ENCODE measurements around the gene EXOC3. TPM values are rescaled to one million over a fixed set of nuclear protein-coding genes. Genes with fewer than 3 reads are reported as not detected.

Gene EXOC3
- total and polyA plus RNA-seq, 2 of the 8 experiments (the other 6 are each of a cell fraction or from before 2014, with no cell fraction given), result 14.4 to 30.0 TPM

GRCh38 chr5:462051-462481 lies 19.1 kb downstream of the EXOC3 start:
- H2BK20ac ChIP-seq (ENCODE audit: low read length), result no peak overlapping the region
- H3K4me3 ChIP-seq (ENCODE audit: extremely low read depth in 1 of 4, insufficient read depth in 2 of 4, low read depth in 3 of 4, low read length in 4 of 4), result no peak overlapping the region
- DNase-seq (ENCODE audit: low read depth in 1 of 2, low spot score in 2 of 2) (no peak), FAIRE-seq (no peak)
- no peaks in the 10 kb centered on the region for H3K9me3 ChIP-seq (ENCODE audit: insufficient read depth in 2 of 2, low read depth in 1 of 2, low read length in 1 of 2)
- no peak overlapping the region for H2BK15ac ChIP-seq (ENCODE audit: low read length)
- H3K27me3 ChIP-seq (replicated peaks in 1 of 4; ENCODE audit: control insufficient read depth in 3 of 4, extremely low read depth in 1 of 4, insufficient read depth in 3 of 4, low read length in 3 of 4), result no peaks in the 10 kb centered on the region
- H2AFZ ChIP-seq (ENCODE audit: low read length), result no peak overlapping the region
- peaks cover 2 to 3% of the 10 kb centered on the region in 2 experiments for H4K20me1 ChIP-seq (replicated peaks in 1 of 2; ENCODE audit: control insufficient read depth in 1 of 2, insufficient read depth in 2 of 2, low read length in 2 of 2)
- H3K79me1 ChIP-seq (ENCODE audit: low read depth, low read length), result no peaks in the 10 kb centered on the region; the same call in 1 of the 2 replicates
- no peak overlapping the region for H2AK5ac ChIP-seq (ENCODE audit: low read depth, low read length)
- WGBS, 2 experiments (ENCODE audit: extremely low coverage in 1 of 2, insufficient coverage in 1 of 2, insufficient read length in 1 of 2, insufficient replicate concordance in 2 of 2, low coverage in 1 of 2, low lambda C conversion rate in 2 of 2, missing lambda C conversion rate in 1 of 2), result 92% methylated on average over 24 of the region's 24 CpGs; no CpG with 5 or more reads in 1 of the 2 experiments
- no peaks in the 10 kb centered on the region for H3K23me2 ChIP-seq (ENCODE audit: low read depth, low read length)
- H3K27ac ChIP-seq (ENCODE audit: low read depth, low read length), result no peak overlapping the region
- no peak overlapping the region for H4K8ac ChIP-seq (ENCODE audit: extremely low read depth, insufficient read depth, low read length)
- CTCF ChIA-PET (ENCODE audit: partially characterized antibody), result interaction anchor here (0.9 kb wide), 1 partner anchor 15 kb away, joined by 3 read pairs; no protein-coding TSS in a partner anchor
- H4K5ac ChIP-seq (ENCODE audit: insufficient read length, low read depth, low read length), result no peak overlapping the region
- TF ChIP-seq KDM5A (IDR thresholded peaks at IDR 0.05; ENCODE audit: low read length) (no peak), TBP (IDR thresholded peaks at IDR 0.05; ENCODE audit: low read depth, low read length) (no peak), BACH1 (IDR thresholded peaks at IDR 0.05; ENCODE audit: low read length) (no peak), POLR2A (IDR thresholded peaks at IDR 0.05; ENCODE audit: control extremely low read depth in 1 of 2, low read depth in 2 of 2, low read length in 2 of 2) (no peak), SIX5 (IDR thresholded peaks at IDR 0.05; ENCODE audit: low read depth, low read length) (no peak), ZNF274 (IDR thresholded peaks at IDR 0.05; ENCODE audit: borderline replicate concordance, extremely low read depth, low read length) (no peak), CTCF (IDR thresholded peaks at IDR 0.05; ENCODE audit: control extremely low read depth in 1 of 3, insufficient read depth in 1 of 3, low read depth in 1 of 3, low read length in 3 of 3) (no peak), KDM1A (IDR thresholded peaks at IDR 0.05; ENCODE audit: borderline replicate concordance, low read length) (no peak), RFX5 (IDR thresholded peaks at IDR 0.05; ENCODE audit: borderline replicate concordance, low read depth, low read length) (no peak), NRF1 (IDR thresholded peaks at IDR 0.05; ENCODE audit: low read depth, low read length) (no peak), TCF12 (IDR thresholded peaks at IDR 0.05; ENCODE audit: low read depth, low read length) (no peak), SAP30 (IDR thresholded peaks at IDR 0.05; ENCODE audit: insufficient read depth, insufficient replicate concordance, low read length) (no peak), JUND (IDR thresholded peaks at IDR 0.05; ENCODE audit: low read length) (no peak)
- H3K4me2 ChIP-seq (ENCODE audit: insufficient read depth in 1 of 2, low read depth in 2 of 2, low read length in 2 of 2), result no peak overlapping the region
- POLR2A ChIA-PET (ENCODE audit: partially characterized antibody), result no interaction called here
- H3K14ac ChIP-seq (ENCODE audit: insufficient read length), result no peak overlapping the region
- no peak overlapping the region for H2BK5ac ChIP-seq (ENCODE audit: low read depth, low read length)
- no peak overlapping the region for H3K4ac ChIP-seq (replicated peaks; ENCODE audit: insufficient read length, low read depth, low read length)
- H3K36me3 ChIP-seq (ENCODE audit: control insufficient read depth in 2 of 4, insufficient read depth in 4 of 4, low read length in 3 of 4), result peaks cover 0 to 16% (median 3%) of the 10 kb centered on the region in 4 experiments; a peak in 4 of 8 replicates
- no peak overlapping the region for H3K9ac ChIP-seq (replicated peaks in 1 of 4; ENCODE audit: extremely low read depth in 1 of 4, low read depth in 3 of 4, low read length in 3 of 4)
- no peaks in the 10 kb centered on the region for H3K4me1 ChIP-seq (replicated peaks in 1 of 4; ENCODE audit: control insufficient read depth in 3 of 4, insufficient read depth in 4 of 4, low read length in 3 of 4)
- no peak overlapping the region for H3K18ac ChIP-seq (ENCODE audit: extremely low read depth, low read length)
- no peak overlapping the region for H4K91ac ChIP-seq (replicated peaks; ENCODE audit: insufficient read length, low read length)
- no peak overlapping the region for H2BK12ac ChIP-seq (ENCODE audit: low read depth, low read length)
- H3K56ac ChIP-seq (replicated peaks; ENCODE audit: insufficient read length, low read depth, low read length), result no peak overlapping the region
- H3K23ac ChIP-seq (ENCODE audit: insufficient read length), result no peak overlapping the region
- H2BK120ac ChIP-seq (replicated peaks; ENCODE audit: low read depth, low read length), result no peak overlapping the region
- no peaks in the 10 kb centered on the region for H3K79me2 ChIP-seq (ENCODE audit: control insufficient read depth in 1 of 2, insufficient read depth in 2 of 2, low read length in 2 of 2)
